ENCODE data around the gene LSS.

GRCh38 chr21:46229923-46230260 lies 1.3 kb upstream of the LSS start:
- TF ChIP-seq CTCF (IDR thresholded peaks at IDR 0.05) (no peak), EP300 (IDR thresholded peaks at IDR 0.05) (no peak), POLR2A (IDR thresholded peaks at IDR 0.05) (no peak)
